SU-DHL-6 (cell line): ENCODE data around the gene BIRC2.

Experiments
- H2AFZ ChIP-seq: fragments of 200-600 bp; sonication (generic); 2 replicates; pipeline ENCODE4 v1.6.1; 2014; ENCODE audit warnings: low read depth, mild to moderate bottlenecking, moderate library complexity, mixed read lengths, antibody characterized with exemption, low read length; ENCODE audit not compliant: severe bottlenecking
- H3F3A ChIP-seq: fragments of 200-600 bp; shearing (Covaris generic); 2 replicates; pipeline ENCODE4 v1.6.0; 2016; ENCODE audit warnings: antibody characterized with exemption, mild to moderate bottlenecking; ENCODE audit not compliant: insufficient read depth
- H3K27ac ChIP-seq: fragments of 200-600 bp; sonication (generic); 2 replicates; pipeline ENCODE4 v1.5.1; 2016; ENCODE audit warnings: low read depth, mild to moderate bottlenecking, low read length, moderate library complexity, mixed read lengths
- H3K27me3 ChIP-seq: fragments of 200-600 bp; sonication (generic), shearing (Covaris generic); 2 replicates; pipeline ENCODE4 v1.6.0; 2014; ENCODE audit warnings: mild to moderate bottlenecking, low read length
- H3K36me3 ChIP-seq: fragments of 200-600 bp; sonication (generic); 2 replicates; pipeline ENCODE4 v1.6.1; 2014; ENCODE audit warnings: mild to moderate bottlenecking, low read length, mixed read lengths
- H3K4me2 ChIP-seq: fragments of 300-600, 200-600 bp; shearing (Covaris generic), sonication (generic); 2 replicates; pipeline ENCODE4 v1.6.0; 2014; ENCODE audit warnings: low read length, low read depth, mild to moderate bottlenecking; ENCODE audit not compliant: poor library complexity, severe bottlenecking
- H3K4me3 ChIP-seq: fragments of 200-600 bp; sonication (generic); 2 replicates; pipeline ENCODE4 v1.5.1; 2014; ENCODE audit warnings: antibody characterized with exemption, low read length, mild to moderate bottlenecking, mixed read lengths; ENCODE audit not compliant: insufficient read depth, poor library complexity, severe bottlenecking
- H3K79me2 ChIP-seq: fragments of 200-600 bp; sonication (generic); 2 replicates; pipeline ENCODE4 v1.6.1; 2014; ENCODE audit warnings: mild to moderate bottlenecking, low read length, moderate library complexity; ENCODE audit not compliant: insufficient read depth
- H3K9ac ChIP-seq: fragments of 200-600 bp; sonication (generic); 2 replicates; pipeline ENCODE4 v1.7.0; 2014; ENCODE audit warnings: mild to moderate bottlenecking, low read length
- H3K9me2 ChIP-seq: fragments of 200-600 bp; sonication (generic); replicated peaks from 2 replicates; pipeline ENCODE4 v1.6.1; 2014; ENCODE audit warnings: low read length; ENCODE audit not compliant: insufficient read depth
- H3K9me3 ChIP-seq: fragments of 200-600 bp; sonication (generic); 2 replicates; pipeline ENCODE4 v1.6.1; 2014; ENCODE audit warnings: low read length, mixed read lengths; ENCODE audit not compliant: insufficient read depth
- H4K20me1 ChIP-seq: fragments of 200-600 bp; sonication (generic); 2 replicates; pipeline ENCODE4 v1.6.1; 2014; ENCODE audit warnings: low read depth, mild to moderate bottlenecking, antibody characterized with exemption, low read length, moderate library complexity, mixed read lengths
- EZH2phosphoT487 ChIP-seq: fragments of 200-600 bp; sonication (generic), shearing (Covaris generic); conservative IDR thresholded peaks from 2 replicates; pipeline ENCODE4 v1.6.1; 2018; ENCODE audit warnings: mild to moderate bottlenecking, antibody characterized with exemption, low read length, moderate library complexity, mixed read lengths
- TF ChIP-seq, protein P1 (sequence below): fragments of 200-600 bp; sonication (generic); IDR thresholded peaks from one replicate; pipeline ENCODE4 v1.5.1; 2017; ENCODE audit warnings: antibody characterized with exemption, mild to moderate bottlenecking, low read length, moderate library complexity; ENCODE audit not compliant: insufficient read depth, poor library complexity, severe bottlenecking

The BIRC2 gene

DNA sequence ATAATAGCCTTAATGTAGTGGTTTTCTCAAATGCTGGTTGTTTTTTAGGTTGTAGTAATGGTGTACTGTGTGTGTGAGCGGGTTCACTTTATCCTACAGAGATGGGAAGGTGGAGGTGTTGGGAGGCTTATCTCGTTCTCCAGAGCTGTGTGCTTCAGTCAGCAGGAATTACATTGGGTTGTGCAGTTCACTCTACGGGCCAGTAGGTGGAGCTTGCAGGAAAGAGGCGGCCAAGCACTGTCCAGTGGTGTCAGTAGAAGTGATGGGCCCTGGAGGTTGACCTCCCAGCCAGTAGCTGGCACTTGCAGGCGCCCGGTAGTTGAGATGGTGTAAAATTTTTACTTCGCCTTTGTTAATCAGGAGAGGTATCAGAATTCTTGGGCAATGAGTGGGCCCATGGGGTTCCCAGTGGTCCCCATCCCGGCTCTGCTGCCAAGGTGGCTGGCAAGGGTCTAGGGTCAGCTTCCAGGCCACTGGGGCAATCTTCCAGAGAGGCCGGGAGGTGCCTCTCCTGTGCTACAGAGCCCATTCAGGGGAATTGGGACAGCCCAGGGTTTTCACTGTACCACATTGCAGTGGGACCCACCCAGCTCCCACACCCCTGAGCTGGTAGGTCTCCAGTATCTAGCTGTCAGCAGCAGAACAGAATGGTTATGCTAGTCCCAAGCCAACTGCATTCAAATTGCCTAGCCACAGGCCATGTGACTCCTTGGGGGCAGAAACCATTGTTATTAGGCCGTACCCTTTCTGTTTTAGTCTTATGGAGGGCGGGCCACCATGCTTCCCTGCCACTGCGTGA, 43.9 kb downstream of the BIRC2 start:
- Histone ChIP-seq H3K36me3 (peaks cover 5% of the 10 kb centered on the region), H4K20me1 (no peaks in the 10 kb centered on the region), H3K27ac (no peak overlapping the region), H3K27me3 (no peaks in the 10 kb centered on the region), H3K4me2 (no peak overlapping the region), H3K9me2 (no peaks in the 10 kb centered on the region), H3F3A (peaks cover 41% of the 10 kb centered on the region), H3K79me2 (0 out of 2 replicates have a peak, but pooled peaks cover 5% of the 10 kb centered on the region), H3K9me3 (no peaks in the 10 kb centered on the region), H3K9ac (no peak overlapping the region), H3K4me3 (no peak overlapping the region), H2AFZ (no peak overlapping the region)
- TF ChIP-seq, protein P1, sequence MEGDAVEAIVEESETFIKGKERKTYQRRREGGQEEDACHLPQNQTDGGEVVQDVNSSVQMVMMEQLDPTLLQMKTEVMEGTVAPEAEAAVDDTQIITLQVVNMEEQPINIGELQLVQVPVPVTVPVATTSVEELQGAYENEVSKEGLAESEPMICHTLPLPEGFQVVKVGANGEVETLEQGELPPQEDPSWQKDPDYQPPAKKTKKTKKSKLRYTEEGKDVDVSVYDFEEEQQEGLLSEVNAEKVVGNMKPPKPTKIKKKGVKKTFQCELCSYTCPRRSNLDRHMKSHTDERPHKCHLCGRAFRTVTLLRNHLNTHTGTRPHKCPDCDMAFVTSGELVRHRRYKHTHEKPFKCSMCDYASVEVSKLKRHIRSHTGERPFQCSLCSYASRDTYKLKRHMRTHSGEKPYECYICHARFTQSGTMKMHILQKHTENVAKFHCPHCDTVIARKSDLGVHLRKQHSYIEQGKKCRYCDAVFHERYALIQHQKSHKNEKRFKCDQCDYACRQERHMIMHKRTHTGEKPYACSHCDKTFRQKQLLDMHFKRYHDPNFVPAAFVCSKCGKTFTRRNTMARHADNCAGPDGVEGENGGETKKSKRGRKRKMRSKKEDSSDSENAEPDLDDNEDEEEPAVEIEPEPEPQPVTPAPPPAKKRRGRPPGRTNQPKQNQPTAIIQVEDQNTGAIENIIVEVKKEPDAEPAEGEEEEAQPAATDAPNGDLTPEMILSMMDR: peak; percentile 75
- no peak for TF ChIP-seq EZH2phosphoT487

DNA sequence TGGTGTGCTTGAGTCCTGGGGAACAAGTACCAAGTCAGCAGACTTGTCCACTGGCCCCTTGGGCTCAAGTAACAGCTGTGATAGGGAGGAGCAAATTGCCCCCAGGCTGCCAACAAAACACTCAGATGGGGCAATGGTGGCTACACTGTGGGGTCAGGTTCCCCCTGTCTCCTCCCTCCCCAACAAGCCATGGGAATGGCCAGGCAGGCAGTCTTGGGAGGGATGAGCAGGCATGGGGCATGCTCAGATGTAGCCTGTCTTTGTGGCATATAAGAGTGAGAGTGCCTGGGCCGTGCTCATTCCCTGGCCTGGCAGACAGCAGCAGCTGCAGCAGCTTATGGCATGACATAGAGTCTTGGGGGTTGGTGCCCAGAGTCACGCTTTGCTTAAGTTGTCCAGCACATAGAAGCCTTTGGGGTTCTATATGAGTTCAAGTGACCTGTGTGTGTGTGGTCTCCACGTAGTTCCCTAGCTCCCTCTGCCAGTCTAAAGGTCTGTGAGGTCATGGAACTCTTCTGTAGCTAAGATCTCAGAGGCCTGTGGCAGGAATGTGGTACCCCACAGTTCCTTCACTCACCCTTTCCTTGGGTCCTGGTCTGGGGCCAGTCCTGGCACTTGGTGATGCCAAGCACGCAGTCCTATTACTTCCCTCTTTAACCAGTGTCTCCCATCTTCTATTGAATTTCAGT, 44.7 kb downstream of the BIRC2 start:
- no peak overlapping the region for H3K4me3 ChIP-seq
- peaks cover 13% of the 10 kb centered on the region for H3K36me3 ChIP-seq
- no peak overlapping the region for H3K9ac ChIP-seq
- H4K20me1 ChIP-seq: no peaks in the 10 kb centered on the region
- H3K79me2 ChIP-seq: peaks cover 12% of the 10 kb centered on the region; the same call in 1 of the 2 replicates
- no peaks in the 10 kb centered on the region for H3K9me2 ChIP-seq
- TF ChIP-seq, protein P1: no peak
- TF ChIP-seq EZH2phosphoT487: no peak
- no peaks in the 10 kb centered on the region for H3K9me3 ChIP-seq
- H3K27ac ChIP-seq: 0 out of 2 replicates have a peak overlapping the region, but pooled peaks have one; percentile 25
- no peak overlapping the region for H2AFZ ChIP-seq
- no peak overlapping the region for H3K4me2 ChIP-seq
- H3K27me3 ChIP-seq: no peaks in the 10 kb centered on the region
- peaks cover 49% of the 10 kb centered on the region for H3F3A ChIP-seq

DNA sequence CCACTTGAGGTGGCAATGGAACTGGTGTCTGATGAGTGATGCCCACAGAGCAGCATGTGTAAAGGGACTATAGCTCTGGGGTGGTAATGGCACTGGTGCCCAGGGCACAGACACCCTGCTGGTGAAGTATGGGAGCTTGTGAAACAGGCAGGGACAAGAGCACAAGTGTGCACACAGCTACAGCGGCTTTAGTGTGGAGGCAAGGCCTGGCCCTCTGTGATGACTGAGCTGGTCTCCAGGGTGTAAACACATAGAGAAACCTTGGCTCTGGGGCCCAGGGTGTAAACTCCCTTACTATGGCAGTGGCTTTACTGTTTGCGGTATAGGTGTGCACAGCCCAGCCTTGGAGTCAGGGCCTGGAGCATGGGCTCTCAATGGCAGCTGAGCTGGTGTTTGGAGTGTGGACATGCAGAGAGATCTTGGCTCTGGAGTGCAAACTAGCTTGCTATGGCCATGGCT, 46.3 kb downstream of the BIRC2 start:
- Histone ChIP-seq H2AFZ (no peak overlapping the region), H4K20me1 (no peaks in the 10 kb centered on the region), H3K4me2 (peak overlapping the region; percentile 1), H3K9me3 (no peaks in the 10 kb centered on the region), H3K27ac (peak overlapping the region; percentile 64), H3K9ac (no peak overlapping the region), H3F3A (peaks cover 58% of the 10 kb centered on the region), H3K79me2 (peaks cover 13% of the 10 kb centered on the region; the same call in 1 of the 2 replicates), H3K4me3 (no peak overlapping the region), H3K9me2 (no peaks in the 10 kb centered on the region), H3K36me3 (peaks cover 27% of the 10 kb centered on the region), H3K27me3 (no peaks in the 10 kb centered on the region)
- no peak for TF ChIP-seq EZH2phosphoT487
- TF ChIP-seq, protein P1: no peak
